HEK293 (cell line): ENCODE results near the gene SGPL1.

Experiments used
- GLIS2 ChIP-seq: fragments of 450-650 bp; formaldehyde crosslinking; IDR thresholded peaks from 2 replicates; pipeline ENCODE4 v1.5.1; 2016; ENCODE audit warnings: missing biosample characterization, missing genetic modification characterization
- HIC1 ChIP-seq: fragments of 450-650 bp; formaldehyde crosslinking; IDR thresholded peaks from 2 replicates; pipeline ENCODE4 v1.5.1; 2016; ENCODE audit warnings: missing biosample characterization, missing genetic modification characterization
- MEIS1 ChIP-seq: sonication (generic); formaldehyde crosslinking; IDR thresholded peaks from 2 replicates; pipeline ENCODE4 v1.8.1; 2022; ENCODE audit warnings: missing genetic modification reagents, mild to moderate bottlenecking, borderline replicate concordance
- PATZ1 ChIP-seq: fragments of 450-650 bp; formaldehyde crosslinking; IDR thresholded peaks from 2 replicates; pipeline ENCODE4 v1.5.1; 2016; ENCODE audit warnings: missing biosample characterization, missing genetic modification characterization
- RBAK ChIP-seq: fragments of 450-650 bp; formaldehyde crosslinking; IDR thresholded peaks from 2 replicates; pipeline ENCODE4 v1.5.1; 2016; ENCODE audit warnings: missing biosample characterization, missing genetic modification characterization
- REPIN1 ChIP-seq: fragments of 450-650 bp; formaldehyde crosslinking; IDR thresholded peaks from 2 replicates; pipeline ENCODE4 v1.5.1; 2017; ENCODE audit warnings: missing biosample characterization, missing genetic modification characterization, low read depth
- SCRT2 ChIP-seq: fragments of 450-650 bp; formaldehyde crosslinking; IDR thresholded peaks from 2 replicates; pipeline ENCODE4 v1.5.1; 2016; ENCODE audit warnings: missing biosample characterization, missing genetic modification characterization
- SP2 ChIP-seq: fragments of 450-650 bp; formaldehyde crosslinking; IDR thresholded peaks from 2 replicates; pipeline ENCODE4 v1.5.1; 2016; ENCODE audit warnings: missing biosample characterization, missing genetic modification characterization
- SP7 ChIP-seq: fragments of 450-650 bp; formaldehyde crosslinking; IDR thresholded peaks from 2 replicates; pipeline ENCODE4 v1.5.1; 2016; ENCODE audit warnings: missing biosample characterization, missing genetic modification characterization
- ZBTB10 ChIP-seq: fragments of 450-650 bp; formaldehyde crosslinking; IDR thresholded peaks from 2 replicates; pipeline ENCODE4 v1.5.1; 2016; ENCODE audit warnings: missing biosample characterization, missing genetic modification characterization
- ZBTB17 ChIP-seq: fragments of 450-650 bp; formaldehyde crosslinking; IDR thresholded peaks from 2 replicates; pipeline ENCODE4 v1.5.1; 2016; ENCODE audit warnings: missing biosample characterization, missing genetic modification characterization
- ZBTB8A ChIP-seq: fragments of 450-650 bp; formaldehyde crosslinking; IDR thresholded peaks from 2 replicates; pipeline ENCODE4 v1.5.1; 2016; ENCODE audit warnings: missing biosample characterization, missing genetic modification characterization
- ZNF169 ChIP-seq: fragments of 450-650 bp; formaldehyde crosslinking; IDR thresholded peaks from 2 replicates; pipeline ENCODE4 v1.5.1; 2016; ENCODE audit warnings: missing biosample characterization, missing genetic modification characterization
- ZNF2 ChIP-seq: fragments of 450-650 bp; formaldehyde crosslinking; IDR thresholded peaks from 2 replicates; pipeline ENCODE4 v1.5.1; 2016; ENCODE audit warnings: missing biosample characterization, missing genetic modification characterization
- ZNF239 ChIP-seq: fragments of 450-650 bp; formaldehyde crosslinking; IDR thresholded peaks from 2 replicates; pipeline ENCODE4 v1.5.1; 2016; ENCODE audit warnings: missing biosample characterization, missing genetic modification characterization
- ZNF280D ChIP-seq: fragments of 450-650 bp; formaldehyde crosslinking; IDR thresholded peaks from 2 replicates; pipeline ENCODE4 v1.5.1; 2016; ENCODE audit warnings: missing biosample characterization, missing genetic modification characterization
- ZNF324 ChIP-seq: fragments of 450-650 bp; formaldehyde crosslinking; IDR thresholded peaks from 2 replicates; pipeline ENCODE4 v1.5.1; 2016; ENCODE audit warnings: missing biosample characterization, missing genetic modification characterization
- ZNF394 ChIP-seq: fragments of 450-650 bp; formaldehyde crosslinking; IDR thresholded peaks from 2 replicates; pipeline ENCODE4 v1.5.1; 2016; ENCODE audit warnings: missing biosample characterization, missing genetic modification characterization, mild to moderate bottlenecking, moderate library complexity, borderline replicate concordance
- ZNF426 ChIP-seq: fragments of 450-650 bp; formaldehyde crosslinking; IDR thresholded peaks from 2 replicates; pipeline ENCODE4 v1.5.1; 2017; ENCODE audit warnings: missing biosample characterization, missing genetic modification characterization, mild to moderate bottlenecking, inconsistent platforms, moderate library complexity
- ZNF473 ChIP-seq: fragments of 450-650 bp; formaldehyde crosslinking; IDR thresholded peaks from 2 replicates; pipeline ENCODE4 v1.5.1; 2017; ENCODE audit warnings: missing biosample characterization, missing genetic modification characterization
- ZNF548 ChIP-seq: fragments of 450-650 bp; formaldehyde crosslinking; IDR thresholded peaks from 2 replicates; pipeline ENCODE4 v1.5.1; 2016; ENCODE audit warnings: missing biosample characterization, missing genetic modification characterization
- ZNF610 ChIP-seq: fragments of 450-650 bp; formaldehyde crosslinking; IDR thresholded peaks from 2 replicates; pipeline ENCODE4 v1.5.1; 2016; ENCODE audit warnings: missing biosample characterization, missing genetic modification characterization, borderline replicate concordance
- ZNF621 ChIP-seq: fragments of 450-650 bp; formaldehyde crosslinking; IDR thresholded peaks from 2 replicates; pipeline ENCODE4 v1.5.1; 2017; ENCODE audit warnings: missing biosample characterization, missing genetic modification characterization
- ZNF664 ChIP-seq: fragments of 450-650 bp; formaldehyde crosslinking; IDR thresholded peaks from 2 replicates; pipeline ENCODE4 v1.5.1; 2016; ENCODE audit warnings: missing biosample characterization, missing genetic modification characterization
- ZNF692 ChIP-seq: fragments of 450-650 bp; formaldehyde crosslinking; IDR thresholded peaks from 2 replicates; pipeline ENCODE4 v1.5.1; 2016; ENCODE audit warnings: missing biosample characterization, missing genetic modification characterization
- ZNF791 ChIP-seq: fragments of 450-650 bp; formaldehyde crosslinking; IDR thresholded peaks from 2 replicates; pipeline ENCODE4 v1.5.1; 2016; ENCODE audit warnings: missing biosample characterization, missing genetic modification characterization
- ZNF837 ChIP-seq: fragments of 450-650 bp; formaldehyde crosslinking; IDR thresholded peaks from 2 replicates; pipeline ENCODE4 v1.5.1; 2016; ENCODE audit warnings: missing biosample characterization, missing genetic modification characterization
- ZSCAN5A ChIP-seq: fragments of 450-650 bp; formaldehyde crosslinking; IDR thresholded peaks from 2 replicates; pipeline ENCODE4 v1.5.1; 2016; ENCODE audit warnings: missing biosample characterization, missing genetic modification characterization

Gene SGPL1

GRCh38 chr10:70903262-70903921, 87.6 kb downstream of the SGPL1 start (continued):
- no peak for TF ChIP-seq HIC1 (tag by site-specific recombination)
- TF ChIP-seq ZNF239 (tag by site-specific recombination) = no peak
- no peak for TF ChIP-seq ZBTB8A
- TF ChIP-seq ZNF2 (tag by site-specific recombination) = 0 out of 2 replicates have a peak, but pooled peaks have one; percentile 30
- TF ChIP-seq RBAK (tag by site-specific recombination) = no peak
- TF ChIP-seq ZNF548 (tag by site-specific recombination) = no peak
- no peak for TF ChIP-seq ZSCAN5A (tag by site-specific recombination)
- TF ChIP-seq SCRT2 = no peak
- TF ChIP-seq ZNF426 (tag by site-specific recombination) = no peak
- TF ChIP-seq ZNF473 (tag by site-specific recombination) = no peak
- no peak for TF ChIP-seq REPIN1 (tag by site-specific recombination)
- no peak for TF ChIP-seq ZNF394 (tag by site-specific recombination)
- TF ChIP-seq ZNF664 (tag by site-specific recombination) = no peak
- TF ChIP-seq ZNF169 (tag by site-specific recombination) = no peak
- TF ChIP-seq ZBTB17 (tag by site-specific recombination) = peak; percentile 38; the same call in 1 of the 2 replicates
- TF ChIP-seq SP2 = no peak
- TF ChIP-seq ZNF324 = no peak
- peak; percentile 70 for TF ChIP-seq PATZ1
- 0 out of 2 replicates have a peak, but pooled peaks have one; percentile 26 for TF ChIP-seq GLIS2 (tag by site-specific recombination)
- TF ChIP-seq ZNF791 (tag by site-specific recombination) = no peak
- TF ChIP-seq MEIS1 (CRISPR knock-in tag) = no peak
- no peak for TF ChIP-seq ZNF280D (tag by site-specific recombination)
- TF ChIP-seq SP7 = peak; percentile 41; the same call in 1 of the 2 replicates
- TF ChIP-seq ZNF610 (tag by site-specific recombination) = no peak
- peak; percentile 34; the same call in 1 of the 2 replicates for TF ChIP-seq ZBTB10
- no peak for TF ChIP-seq ZNF621 (tag by site-specific recombination)
- TF ChIP-seq ZNF837 (tag by site-specific recombination) = no peak
- 0 out of 2 replicates have a peak, but pooled peaks have one; percentile 33 for TF ChIP-seq ZNF692 (tag by site-specific recombination)
